CD1c-positive myeloid dendritic cell (primary cell): ENCODE data around the gene ASIC4.

Experiments
- DNase-seq: peaks from one replicate; pipeline ENCODE4 v3.0.0-alpha.2; 2016; ENCODE audit errors: extremely low spot score

ASIC4 gene, protein sequence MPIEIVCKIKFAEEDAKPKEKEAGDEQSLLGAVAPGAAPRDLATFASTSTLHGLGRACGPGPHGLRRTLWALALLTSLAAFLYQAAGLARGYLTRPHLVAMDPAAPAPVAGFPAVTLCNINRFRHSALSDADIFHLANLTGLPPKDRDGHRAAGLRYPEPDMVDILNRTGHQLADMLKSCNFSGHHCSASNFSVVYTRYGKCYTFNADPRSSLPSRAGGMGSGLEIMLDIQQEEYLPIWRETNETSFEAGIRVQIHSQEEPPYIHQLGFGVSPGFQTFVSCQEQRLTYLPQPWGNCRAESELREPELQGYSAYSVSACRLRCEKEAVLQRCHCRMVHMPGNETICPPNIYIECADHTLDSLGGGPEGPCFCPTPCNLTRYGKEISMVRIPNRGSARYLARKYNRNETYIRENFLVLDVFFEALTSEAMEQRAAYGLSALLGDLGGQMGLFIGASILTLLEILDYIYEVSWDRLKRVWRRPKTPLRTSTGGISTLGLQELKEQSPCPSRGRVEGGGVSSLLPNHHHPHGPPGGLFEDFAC

DNA sequence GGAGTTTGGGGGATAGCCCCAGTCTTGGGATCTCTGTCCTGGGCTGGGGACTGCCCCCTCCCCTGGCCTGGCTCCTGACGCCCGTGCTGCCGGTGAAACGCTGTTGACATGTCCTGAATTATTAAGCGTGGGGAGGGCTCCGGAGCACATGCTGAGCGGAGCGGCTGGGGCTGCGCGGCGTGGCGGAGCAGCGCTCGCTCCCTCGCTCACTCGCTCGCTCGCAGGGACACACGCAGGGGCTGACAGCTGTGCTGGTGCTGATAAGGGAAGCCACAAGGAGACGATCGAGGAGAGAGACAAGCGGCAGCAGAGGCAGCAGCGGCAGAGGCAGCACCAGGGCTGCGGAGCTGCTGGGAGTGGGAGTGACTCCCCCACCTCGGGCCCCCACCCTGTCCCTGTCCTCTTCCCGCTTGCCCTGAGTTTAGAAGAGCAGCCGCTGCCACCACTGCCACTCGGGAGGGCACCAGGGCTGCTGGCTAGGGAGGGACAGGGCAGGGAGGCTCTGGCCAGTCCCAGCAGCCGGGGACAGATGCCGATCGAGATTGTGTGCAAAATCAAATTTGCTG lies at the start of gene ASIC4:
Gene ASIC4, plus strand, starts transcription at position 287 of the 566 bp plus-strand sequence. Its CDS starts 243 bp downstream, at position 530.
- peak; percentile 6 for DNase-seq

DNA sequence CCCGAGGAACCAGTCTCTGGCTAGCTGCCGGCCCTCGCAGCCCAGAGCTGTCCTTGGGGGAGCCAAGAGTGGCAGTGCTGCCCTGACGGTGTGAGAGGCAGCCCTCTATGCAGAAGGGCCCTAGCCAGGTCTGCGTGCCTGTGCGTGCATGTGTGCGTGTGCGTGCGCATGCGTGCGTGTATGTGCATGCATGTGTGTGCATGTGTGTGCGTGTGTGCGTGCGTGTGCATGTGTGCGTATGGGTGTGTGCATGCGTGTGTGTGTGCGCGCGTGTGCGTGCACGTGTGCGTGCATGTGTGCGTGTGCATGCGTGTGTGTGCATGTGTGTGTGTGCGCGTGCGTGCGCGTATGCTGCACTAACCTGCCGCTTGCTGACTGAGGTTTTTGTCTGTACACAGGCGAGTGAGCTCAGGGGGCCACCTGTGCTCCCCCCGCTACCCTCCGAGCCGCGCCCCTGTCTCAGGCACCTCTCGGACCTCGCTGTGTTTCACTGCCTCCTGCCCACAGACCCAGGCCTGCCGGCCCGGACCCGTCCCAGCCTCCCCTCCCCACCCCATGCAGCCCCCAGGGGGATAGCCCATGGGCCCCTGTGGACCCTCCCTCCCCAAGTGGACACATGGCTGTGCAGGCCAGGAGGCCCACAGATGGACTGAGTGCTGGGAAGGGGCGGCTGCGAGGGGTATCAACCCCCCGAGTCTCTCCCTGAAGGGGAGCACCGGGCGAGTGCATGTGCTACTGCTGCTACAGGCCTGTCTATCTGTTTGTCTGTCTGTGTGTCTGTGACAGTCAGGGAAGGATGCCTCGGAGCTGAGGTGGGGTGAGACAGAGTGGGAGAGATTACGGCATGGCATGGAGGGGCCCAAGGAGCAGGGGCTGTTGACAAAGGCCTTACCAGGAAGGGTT lies 48.4 kb upstream of the ASIC4 start:
- DNase-seq = no peak

DNA sequence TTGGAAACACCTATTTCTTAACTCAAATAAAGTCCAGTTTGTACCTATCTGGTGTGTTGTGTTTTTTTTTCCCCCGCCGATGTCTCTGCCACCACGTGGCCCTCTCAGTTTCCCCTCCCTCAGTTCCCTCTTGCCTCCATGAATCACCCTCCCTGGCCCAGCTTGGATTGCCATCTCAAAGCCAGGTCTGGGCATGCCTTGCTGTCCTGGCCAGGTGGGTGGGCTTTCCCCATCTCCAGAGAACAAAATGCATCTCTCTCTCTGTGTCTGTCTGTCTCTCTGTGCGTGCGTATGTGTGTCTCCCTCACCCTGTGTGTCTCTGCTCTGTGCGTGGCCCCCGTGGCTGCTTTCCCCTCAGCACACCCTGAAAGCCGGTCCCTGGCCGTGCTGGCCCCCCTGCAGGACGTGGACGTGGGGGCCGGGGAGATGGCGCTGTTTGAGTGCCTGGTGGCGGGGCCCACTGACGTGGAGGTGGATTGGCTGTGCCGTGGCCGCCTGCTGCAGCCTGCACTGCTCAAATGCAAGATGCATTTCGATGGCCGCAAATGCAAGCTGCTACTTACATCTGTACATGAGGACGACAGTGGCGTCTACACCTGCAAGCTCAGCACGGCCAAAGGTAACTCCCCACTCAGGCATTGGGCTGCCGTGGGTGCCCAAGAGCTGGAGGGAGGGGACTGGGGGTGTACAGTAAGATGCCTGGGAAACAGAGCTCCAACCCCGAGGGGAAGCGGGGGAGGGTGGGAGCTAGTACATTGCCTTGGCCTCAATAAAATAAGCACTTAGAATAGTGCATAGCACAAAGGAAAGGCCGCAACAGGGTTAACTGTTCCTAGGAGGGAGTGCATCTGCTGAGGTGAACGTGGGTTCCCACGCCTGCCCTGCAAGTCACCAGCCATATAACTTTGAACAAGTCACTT lies 47.2 kb upstream of the ASIC4 start:
- DNase-seq = no peak

DNA sequence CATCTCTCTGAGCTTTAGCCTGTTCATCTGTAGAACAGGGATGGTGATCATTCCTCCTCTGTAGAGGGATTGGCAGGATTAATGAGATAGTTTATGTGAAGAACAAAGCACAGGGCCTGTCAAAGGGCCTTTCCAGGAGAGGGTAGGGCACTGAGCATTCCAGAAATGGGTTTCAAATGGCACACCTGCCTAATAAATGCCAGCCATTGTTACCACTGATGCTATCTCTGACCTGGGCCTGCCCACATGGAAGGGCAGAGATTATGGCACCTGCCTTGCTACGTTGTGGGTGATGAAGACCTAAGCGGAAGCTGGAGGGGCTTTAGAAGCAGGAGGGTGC lies 46.6 kb upstream of the ASIC4 start:
- no peak for DNase-seq

DNA sequence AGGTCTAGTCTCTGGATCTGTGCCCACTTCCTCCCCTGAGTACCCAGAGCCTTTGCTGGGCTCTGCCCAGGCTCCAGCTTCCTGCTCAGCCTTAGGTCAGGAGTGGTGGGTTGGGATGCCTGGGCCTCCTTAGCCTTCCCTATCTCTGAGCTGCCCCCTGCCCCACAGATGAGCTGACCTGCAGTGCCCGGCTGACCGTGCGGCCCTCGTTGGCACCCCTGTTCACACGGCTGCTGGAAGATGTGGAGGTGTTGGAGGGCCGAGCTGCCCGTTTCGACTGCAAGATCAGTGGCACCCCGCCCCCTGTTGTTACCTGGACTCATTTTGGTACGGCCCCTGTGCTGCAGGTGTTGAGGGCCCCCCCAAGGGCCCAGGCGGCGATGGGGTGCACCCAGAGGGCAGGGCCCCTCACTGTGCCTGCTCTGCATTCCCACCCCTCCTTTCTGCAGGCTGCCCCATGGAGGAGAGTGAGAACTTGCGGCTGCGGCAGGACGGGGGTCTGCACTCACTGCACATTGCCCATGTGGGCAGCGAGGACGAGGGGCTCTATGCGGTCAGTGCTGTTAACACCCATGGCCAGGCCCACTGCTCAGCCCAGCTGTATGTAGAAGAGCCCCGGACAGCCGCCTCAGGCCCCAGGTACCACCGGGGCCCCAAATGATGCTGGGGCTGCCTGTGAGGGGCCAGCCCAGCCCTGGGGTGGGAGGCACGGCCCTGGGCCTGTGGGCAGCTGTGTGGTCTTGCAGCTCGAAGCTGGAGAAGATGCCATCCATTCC lies 45.7 kb upstream of the ASIC4 start:
- no peak for DNase-seq

DNA sequence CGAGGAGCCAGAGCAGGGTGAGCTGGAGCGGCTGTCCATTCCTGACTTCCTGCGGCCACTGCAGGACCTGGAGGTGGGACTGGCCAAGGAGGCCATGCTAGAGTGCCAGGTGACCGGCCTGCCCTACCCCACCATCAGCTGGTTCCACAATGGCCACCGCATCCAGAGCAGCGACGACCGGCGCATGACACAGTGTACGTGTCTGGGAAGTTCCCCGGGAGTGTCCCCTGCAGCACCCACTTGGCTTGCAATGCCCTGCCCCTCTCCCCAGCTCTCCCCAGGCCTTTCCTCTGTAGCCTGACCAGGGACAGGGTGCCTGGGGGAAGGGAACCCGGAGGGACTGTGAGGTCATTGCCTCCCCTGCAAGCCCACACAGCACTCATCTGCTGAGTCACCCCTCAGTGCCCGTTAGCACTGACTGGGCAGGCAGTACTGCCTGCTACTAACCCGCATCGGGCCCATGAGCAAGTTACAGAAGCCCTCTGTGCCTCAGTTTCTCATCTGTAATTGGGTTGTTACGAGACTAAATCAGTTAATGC lies 45.0 kb upstream of the ASIC4 start:
- DNase-seq = peak; percentile 22

DNA sequence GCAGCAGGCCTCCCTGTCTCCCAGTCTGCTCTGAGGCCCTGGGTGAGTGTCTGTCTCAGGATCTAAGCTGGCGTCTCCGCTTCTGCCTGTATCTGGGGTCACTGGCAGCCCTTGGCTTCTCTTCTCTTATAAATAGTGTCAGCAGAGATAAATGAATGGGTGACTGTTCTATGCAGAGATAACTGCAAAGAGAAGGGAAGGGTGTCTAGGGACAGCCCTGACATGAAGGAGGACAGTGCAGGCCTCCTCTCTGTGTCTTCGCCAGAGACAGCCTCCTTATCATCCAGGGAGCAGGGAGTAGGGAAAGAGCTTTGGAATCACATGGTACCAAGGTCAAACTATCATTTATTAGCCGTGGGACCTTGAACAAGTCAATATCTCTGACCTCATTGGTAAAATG lies 43.9 kb upstream of the ASIC4 start:
- no peak for DNase-seq

DNA sequence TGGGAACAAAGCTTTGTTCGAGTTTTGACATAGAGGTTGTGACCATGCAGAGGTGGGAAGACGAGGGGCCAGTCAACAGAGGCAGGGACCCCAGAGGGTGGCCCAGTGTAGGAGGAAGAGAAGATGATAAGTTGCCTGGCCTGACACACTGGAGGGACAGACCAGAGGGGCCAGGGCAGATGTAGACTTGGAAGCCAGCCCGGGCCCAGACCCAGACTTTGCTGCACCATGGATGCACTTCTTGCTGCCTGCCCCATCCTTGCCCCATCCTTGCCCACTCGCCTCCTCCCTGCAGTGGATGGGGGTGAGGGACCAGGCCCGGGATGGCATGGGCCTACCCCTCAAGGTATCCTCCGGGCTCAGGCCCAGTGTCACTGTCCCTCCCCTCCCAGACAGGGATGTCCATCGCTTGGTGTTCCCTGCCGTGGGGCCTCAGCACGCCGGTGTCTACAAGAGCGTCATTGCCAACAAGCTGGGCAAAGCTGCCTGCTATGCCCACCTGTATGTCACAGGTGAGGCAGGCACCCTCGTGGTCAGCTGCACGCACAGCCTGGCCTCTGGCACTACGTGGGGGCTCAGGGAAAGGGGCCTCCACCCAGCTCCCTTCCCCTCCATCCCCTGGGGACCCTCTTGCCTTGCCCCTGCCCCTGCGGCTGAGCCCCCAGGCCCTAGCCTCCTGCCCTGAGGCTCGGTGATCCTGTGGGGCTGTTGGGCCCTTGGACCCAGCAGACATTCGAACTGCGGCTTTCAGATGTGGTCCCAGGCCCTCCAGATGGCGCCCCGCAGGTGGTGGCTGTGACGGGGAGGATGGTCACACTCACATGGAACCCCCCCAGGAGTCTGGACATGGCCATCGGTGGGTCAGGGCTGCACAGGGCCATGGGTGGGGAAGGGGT lies 42.6 kb upstream of the ASIC4 start:
- no peak for DNase-seq

DNA sequence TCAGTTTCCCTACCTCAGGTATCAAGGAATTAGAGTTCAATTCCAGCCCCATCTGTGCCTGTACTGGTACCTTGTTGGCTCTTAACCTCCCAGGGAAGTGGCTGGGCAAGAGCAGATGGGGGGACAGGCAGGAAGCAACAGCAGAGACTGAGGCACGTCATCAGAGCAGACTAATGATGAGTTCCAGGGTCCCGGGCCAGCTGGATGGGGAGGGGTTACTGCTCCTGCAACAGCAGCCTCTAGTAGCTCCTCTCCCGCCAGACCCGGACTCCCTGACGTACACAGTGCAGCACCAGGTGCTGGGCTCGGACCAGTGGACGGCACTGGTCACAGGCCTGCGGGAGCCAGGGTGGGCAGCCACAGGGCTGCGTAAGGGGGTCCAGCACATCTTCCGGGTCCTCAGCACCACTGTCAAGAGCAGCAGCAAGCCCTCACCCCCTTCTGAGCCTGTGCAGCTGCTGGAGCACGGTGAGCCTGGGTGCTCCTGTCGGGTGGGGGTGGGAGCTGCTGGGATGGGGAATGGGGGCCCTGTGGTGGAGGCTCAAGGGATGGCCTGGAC lies 41.6 kb upstream of the ASIC4 start:
- no peak for DNase-seq

DNA sequence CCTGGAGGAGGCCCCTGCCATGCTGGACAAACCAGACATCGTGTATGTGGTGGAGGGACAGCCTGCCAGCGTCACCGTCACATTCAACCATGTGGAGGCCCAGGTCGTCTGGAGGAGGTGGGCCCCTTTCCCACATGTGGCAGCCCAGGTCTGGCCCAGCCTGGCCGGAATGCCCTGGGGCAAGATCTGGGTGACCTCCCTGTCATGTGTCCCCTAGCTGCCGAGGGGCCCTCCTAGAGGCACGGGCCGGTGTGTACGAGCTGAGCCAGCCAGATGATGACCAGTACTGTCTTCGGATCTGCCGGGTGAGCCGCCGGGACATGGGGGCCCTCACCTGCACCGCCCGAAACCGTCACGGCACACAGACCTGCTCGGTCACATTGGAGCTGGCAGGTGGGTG lies 40.8 kb upstream of the ASIC4 start:
- no peak for DNase-seq

DNA sequence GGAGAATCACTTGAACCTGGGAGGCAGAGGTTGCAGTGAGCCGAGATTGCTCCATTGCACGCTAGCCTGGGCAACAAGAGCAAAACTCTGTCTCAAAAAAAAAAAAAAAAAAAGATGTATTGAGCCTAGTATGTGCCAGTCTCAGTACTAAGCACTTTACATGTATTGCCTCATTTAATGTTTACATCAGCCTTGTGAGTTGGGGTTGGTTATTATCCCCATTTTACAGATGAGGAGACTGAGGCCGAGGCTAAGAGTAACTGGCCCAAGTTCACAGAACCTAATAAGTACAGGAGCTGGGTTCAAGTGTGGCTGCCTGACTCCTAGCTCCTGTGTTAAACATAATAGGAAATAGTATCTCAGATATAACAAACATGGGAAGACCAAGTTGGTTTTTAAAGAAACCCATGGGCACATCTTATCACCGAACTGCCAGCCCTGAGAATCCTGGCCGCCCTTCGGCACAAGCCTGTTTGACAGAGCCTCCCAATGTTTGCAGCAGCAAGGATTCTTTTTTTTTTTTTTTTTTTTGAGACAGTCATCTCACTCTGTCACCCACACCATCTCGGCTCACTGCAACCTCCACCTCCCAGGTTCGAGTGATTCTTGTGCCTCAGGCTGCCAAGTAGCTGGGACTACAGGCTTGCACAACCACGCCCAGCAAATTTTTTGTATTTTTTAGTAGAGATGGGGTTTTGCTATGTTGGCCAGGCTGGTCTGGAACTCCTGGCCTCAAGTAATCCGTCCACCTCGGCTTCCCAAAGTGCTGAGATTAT lies 39.8 kb upstream of the ASIC4 start:
- no peak for DNase-seq

DNA sequence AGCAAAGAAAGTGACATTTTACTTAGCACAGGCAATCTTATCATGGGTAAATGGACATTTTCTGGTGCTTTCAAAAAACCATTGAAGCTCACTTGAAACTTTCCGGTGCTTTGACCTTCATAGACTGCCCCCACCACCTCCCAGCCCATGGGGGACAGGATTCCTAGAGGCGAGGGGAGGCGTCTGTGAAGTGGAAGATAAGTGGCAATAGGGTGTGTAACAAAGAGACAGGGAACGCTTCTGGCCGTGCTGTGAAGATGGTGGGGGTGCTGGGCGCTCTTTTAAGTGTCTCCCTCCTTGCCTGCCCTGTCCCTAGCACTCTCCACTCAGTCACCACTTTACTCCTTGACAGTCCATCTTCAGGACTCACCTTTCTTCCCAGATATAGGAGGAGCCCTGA lies 39.0 kb upstream of the ASIC4 start:
- no peak for DNase-seq

DNA sequence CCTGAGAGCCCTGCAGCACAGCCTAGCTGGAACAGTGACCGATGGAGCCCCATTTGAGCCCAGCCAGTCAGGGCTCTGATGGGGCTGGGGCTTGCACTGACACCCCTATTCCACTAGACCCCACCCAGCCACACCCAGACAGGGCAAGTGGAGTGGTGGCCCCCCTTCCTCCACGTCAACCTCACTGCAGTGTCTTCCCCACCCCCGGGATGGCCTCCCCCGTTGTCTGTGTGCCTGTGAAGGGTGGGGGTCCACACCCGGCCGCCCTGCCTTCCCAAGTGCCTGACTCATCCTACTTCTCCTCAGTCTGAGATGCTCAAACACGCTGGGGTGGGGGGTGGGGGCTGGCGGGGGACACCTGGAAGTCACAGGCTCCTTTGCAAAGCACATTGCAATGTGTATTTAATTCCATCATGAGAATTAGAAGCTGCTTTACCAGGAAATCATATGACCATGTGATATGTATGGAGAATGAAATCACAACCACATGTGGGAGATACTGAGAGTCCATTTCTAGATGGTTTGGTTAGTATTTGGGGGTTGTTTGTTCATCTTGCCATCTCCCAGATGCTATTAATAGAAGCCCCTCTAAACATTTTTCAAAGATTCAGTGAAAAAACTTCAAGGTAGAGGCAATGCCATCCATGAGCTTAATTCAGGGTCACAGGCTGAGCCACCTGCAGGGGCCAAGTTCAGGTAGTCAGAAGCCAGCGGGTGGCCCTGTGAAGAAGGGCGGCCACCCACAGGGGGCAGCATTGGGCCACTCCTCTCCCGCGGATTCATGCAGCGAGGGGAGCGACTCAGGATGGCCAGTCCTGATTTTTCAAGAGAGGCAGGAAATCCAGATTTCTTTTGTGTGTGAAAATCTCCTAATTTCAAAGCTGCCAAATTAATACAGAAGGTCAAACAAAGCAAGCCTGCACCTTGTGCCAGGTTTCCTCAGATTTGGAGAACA lies 38.3 kb upstream of the ASIC4 start:
- peak; percentile 73 for DNase-seq

DNA sequence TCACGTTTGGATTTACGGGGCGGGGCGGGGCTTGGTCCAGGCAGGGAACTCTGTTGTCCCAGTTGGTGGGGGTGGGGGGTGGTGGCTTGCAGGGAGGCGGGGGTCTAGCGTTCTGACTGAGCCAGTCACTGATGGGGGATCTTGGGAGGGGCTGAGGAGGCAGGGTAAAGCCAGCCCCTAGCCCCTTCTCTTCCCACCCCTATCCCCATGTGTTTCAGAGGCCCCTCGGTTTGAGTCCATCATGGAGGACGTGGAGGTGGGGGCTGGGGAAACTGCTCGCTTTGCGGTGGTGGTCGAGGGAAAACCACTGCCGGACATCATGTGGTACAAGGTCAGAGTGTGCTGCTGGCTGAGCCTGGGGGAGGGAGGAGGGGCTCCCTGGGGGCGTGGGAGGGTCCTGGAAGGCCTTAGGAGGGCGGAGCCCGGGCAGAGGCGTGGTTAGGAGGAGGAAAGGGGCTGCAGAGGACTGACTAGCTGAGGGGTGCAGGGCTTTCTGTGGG lies 37.6 kb upstream of the ASIC4 start:
- no peak for DNase-seq

DNA sequence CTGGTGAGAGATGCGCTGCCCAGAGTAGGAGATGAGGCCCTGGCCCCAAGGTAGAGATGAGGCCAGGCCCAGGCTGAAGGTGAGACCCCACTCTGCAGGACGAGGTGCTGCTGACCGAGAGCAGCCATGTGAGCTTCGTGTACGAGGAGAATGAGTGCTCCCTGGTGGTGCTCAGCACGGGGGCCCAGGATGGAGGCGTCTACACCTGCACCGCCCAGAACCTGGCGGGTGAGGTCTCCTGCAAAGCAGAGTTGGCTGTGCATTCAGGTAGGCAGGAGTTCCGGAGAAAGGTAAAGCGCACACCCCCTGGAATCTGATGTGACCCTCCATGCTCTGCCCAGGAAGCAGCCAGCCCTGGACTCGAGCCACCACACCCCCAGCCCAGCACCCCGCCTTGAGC lies 37.1 kb upstream of the ASIC4 start:
- DNase-seq = no peak

DNA sequence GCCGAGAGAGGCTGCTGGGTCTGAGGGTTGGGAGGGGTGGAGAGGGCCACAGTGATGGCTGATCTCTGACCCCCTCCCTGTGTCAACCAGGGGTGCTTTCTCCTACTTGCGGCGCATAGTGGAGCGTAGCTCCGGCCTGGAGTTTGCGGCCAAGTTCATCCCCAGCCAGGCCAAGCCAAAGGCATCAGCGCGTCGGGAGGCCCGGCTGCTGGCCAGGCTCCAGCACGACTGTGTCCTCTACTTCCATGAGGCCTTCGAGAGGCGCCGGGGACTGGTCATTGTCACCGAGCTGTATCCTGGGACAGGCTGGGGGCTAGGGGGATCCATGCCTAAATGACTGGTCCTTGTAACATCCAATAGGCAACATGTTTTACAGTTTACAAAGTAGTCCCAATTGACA lies 36.5 kb upstream of the ASIC4 start:
- no peak for DNase-seq

DNA sequence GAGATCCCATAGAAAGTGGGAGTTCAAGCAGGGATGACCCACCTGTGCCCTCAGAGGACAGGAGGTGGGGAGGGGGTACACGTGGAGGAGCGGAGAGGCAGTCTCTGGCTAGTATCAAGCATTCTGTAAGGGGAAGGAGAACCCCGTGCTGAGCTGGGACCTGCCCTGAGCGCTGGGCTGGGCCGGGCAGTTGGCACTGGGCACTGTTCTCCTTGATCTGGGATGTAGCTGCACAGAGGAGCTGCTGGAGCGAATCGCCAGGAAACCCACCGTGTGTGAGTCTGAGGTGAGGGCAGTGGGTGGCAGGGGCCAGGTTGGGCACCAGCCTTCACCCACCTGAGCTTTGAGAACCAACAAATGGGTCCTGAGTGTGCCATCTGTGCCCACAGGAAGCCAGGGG lies 35.4 kb upstream of the ASIC4 start:
- no peak for DNase-seq
